Tibial nerve (tissue), 4 donors: ENCODE results near the gene NCEH1.

ENCODE experiments used
- EP300 ChIP-seq, 2 donors: sonication (generic); formaldehyde crosslinking; IDR thresholded peaks; one replicate each; pipeline ENCODE4 v1.6.1; 2017; ENCODE audit warnings: antibody characterized with exemption in 2 of 2, mild to moderate bottlenecking in 1 of 2
- POLR2A ChIP-seq, 2 donors: fragments of 450-650 bp; IDR thresholded peaks; one replicate each; pipeline ENCODE4 v1.6.1; 2017; ENCODE audit warnings: antibody characterized with exemption in 2 of 2, mild to moderate bottlenecking in 2 of 2, moderate library complexity in 2 of 2
- TF ChIP-seq, protein P1 (sequence below), 5 experiments: fragments of 200-600 bp in 3 of 5; fragments of 450-650 bp in 2 of 5; sonication (generic) in 3 of 5; IDR thresholded peaks; one replicate each; pipeline ENCODE4 v1.5.1; 2016 to 2019; ENCODE audit warnings: antibody characterized with exemption in 5 of 5, mild to moderate bottlenecking in 3 of 5, moderate library complexity in 2 of 5

- TF ChIP-seq, protein P1, sequence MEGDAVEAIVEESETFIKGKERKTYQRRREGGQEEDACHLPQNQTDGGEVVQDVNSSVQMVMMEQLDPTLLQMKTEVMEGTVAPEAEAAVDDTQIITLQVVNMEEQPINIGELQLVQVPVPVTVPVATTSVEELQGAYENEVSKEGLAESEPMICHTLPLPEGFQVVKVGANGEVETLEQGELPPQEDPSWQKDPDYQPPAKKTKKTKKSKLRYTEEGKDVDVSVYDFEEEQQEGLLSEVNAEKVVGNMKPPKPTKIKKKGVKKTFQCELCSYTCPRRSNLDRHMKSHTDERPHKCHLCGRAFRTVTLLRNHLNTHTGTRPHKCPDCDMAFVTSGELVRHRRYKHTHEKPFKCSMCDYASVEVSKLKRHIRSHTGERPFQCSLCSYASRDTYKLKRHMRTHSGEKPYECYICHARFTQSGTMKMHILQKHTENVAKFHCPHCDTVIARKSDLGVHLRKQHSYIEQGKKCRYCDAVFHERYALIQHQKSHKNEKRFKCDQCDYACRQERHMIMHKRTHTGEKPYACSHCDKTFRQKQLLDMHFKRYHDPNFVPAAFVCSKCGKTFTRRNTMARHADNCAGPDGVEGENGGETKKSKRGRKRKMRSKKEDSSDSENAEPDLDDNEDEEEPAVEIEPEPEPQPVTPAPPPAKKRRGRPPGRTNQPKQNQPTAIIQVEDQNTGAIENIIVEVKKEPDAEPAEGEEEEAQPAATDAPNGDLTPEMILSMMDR (IDR thresholded peaks at IDR 0.05): no peak
- TF ChIP-seq EP300 (IDR thresholded peaks at IDR 0.05) (no peak), POLR2A (IDR thresholded peaks at IDR 0.05) (no peak)
Measured at GRCh38 chr3:172653004-172653572, 57.8 kb downstream of the NCEH1 start.
